Islet of Langerhans (tissue), 1 donor: ENCODE data around the gene SLC25A36.
"Not testable (repeated sequence)": the region's sequence is repeated elsewhere in the genome, so short reads cannot be mapped to it uniquely, and the experiment has no call there.

Experiments
- FAIRE-seq: peaks from one replicate; lab custom pipeline; 2011; peaks lifted over from hg19 to GRCh38; lab: Jason Lieb, UNC

The SLC25A36 gene

GRCh38 chr3:140931801-140932200, 9.8 kb upstream of the SLC25A36 start:
- no peak for FAIRE-seq

GRCh38 chr3:140933109-140933508, 8.5 kb upstream of the SLC25A36 start:
- no peak for FAIRE-seq

GRCh38 chr3:140933552-140933951, 8.1 kb upstream of the SLC25A36 start:
- no peak for FAIRE-seq

DNA sequence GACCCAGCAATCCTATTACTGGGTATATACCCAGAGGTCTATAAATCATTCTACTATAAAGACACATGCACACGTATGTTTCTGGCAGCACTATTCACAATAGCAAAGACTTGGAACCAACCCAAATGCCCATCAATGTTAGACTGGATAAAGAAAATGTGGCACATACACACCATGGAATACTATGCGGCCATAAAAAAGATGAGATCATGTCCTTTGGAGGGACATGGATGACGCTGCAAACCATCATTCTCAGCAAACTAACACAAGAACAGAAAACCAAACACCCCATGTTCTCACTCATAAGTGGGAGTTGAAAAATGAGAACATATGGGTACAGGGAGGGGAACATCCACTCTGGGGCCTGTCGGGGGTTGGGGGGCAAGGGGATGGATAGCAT, 2.3 kb upstream of the SLC25A36 start:
- FAIRE-seq, result not testable (repeated sequence)

DNA sequence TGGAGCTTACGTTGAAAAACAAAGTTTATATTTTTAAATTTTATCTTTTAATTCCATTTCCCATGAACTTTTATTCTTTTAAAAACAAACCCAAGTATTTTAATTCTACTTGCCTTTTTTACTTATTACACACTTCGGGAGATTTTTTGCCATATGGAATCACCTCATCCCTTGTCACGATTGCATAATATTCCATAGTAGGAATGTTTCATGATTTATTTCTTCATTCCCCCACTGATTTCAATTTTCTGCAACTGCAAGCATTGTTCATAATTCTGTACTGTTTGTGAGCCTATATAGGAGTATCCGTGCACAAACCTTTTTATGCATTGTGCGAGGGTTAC, 574 bp upstream of the SLC25A36 start:
- FAIRE-seq, result no peak

DNA sequence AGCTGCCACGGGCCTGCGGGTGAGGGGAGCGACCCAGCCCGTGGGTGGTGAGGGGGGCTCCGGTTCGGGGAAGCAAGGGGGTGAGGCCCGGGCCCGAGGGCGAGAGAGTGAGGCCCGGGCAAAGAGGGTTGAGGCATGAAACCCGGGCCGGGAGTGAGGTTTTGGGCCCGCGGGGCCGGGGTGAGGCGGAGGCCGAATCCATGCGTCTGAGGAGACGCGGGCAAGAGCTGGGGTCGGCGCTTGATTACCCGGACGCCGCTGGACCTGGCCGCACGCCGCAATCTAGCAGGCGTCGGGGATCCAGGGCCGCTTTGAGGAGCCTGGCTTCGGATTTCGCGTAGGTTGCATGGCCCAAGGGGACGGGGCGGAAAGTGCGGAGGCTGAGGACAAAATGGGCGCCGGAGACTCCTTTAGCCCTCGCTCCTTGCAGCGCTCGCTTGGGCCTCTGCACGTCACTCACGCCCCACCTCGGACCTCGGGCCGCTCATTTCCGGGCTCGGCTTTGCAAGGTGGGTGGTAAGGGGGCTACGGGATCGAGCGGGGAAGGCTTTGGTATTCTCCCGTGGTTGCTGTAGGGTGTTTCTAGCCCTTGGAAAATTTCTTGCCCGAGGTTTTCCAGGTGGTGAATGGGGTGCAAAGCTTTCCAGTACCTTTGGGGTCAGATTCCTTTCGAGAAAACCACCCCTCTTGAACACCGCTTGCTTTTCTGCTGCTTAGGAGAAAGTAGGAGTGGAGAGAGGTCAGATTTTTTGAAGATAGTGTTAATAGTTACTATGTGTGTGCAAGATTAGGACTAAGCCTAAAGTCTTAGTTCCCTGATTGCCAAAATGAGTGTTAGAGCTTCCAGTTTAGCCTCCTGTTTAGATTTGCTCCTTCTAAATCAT, 827 bp downstream of the SLC25A36 start:
- FAIRE-seq, result no peak

- no peak for FAIRE-seq
These were observed 2.3 kb downstream of the SLC25A36 start for GRCh38 chr3:140943781-140944552.

GRCh38 chr3:140948460-140949249, 7.0 kb downstream of the SLC25A36 start:
- FAIRE-seq, result no peak

- no peak for FAIRE-seq
These were observed 8.5 kb downstream of the SLC25A36 start for GRCh38 chr3:140950144-140950543.

DNA sequence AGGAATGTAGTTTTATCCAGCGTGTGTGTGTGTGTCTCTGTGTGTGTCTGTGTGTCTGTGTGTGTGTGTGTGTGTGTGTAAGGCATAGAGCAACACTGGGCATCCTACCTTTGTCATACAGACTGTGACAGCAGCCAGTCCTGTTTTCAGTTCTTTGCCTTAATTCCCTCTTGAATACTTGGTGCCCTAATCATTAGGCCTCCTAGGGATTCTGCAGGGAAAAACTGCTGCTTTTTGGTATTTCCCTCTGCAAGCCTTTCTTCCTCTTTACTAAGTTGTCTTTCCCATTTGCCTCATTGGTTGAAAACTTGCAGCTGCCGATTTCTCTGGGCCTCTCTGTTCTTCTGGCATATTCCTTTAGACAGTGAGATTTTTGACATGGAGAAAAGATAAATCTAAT, 9.2 kb downstream of the SLC25A36 start:
- FAIRE-seq, result no peak

GRCh38 chr3:140951750-140952149, 10.1 kb downstream of the SLC25A36 start:
- FAIRE-seq, result not testable (repeated sequence)

- peak; percentile 36 for FAIRE-seq
These were observed 11.7 kb downstream of the SLC25A36 start for GRCh38 chr3:140953028-140953960.

DNA sequence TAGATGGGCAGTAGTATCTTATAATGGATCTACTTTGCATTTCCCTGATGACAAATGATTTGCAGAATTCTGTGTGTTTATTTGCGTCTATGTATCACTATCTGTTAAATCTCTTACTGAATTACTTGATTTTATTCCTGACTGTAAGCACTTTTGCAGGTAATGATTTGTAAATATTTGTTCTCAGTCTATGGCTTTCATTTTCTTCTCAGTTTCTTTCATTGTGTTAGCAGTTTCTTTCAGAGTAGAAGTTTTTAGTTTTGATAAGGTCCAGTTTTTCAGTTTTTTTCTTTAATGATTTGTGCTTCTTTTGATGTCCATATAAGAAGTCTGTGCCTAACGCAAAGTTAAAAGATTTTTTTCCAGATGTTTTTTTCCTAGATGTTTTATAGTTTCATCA, 12.9 kb downstream of the SLC25A36 start:
- FAIRE-seq, result peak; percentile 76

DNA sequence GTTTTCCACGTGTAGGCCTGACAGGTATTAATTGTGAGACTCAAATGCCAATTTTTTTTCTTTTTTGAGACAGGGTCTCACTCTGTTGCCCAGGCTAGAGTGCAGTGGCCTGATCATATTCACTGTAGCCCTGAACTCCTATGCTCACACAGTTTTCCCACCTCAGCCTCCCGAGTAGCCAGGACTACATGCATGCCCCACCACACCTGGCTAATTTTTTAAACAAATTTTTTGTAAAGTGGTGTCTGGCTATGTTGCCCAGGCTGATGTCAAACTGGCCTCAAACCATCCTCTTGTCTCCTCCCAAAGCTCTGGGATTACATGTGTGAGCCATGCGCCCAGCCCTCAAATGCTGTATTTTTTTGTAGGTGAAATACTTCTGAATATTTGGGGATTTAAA, 14.0 kb downstream of the SLC25A36 start:
- FAIRE-seq, result no peak

GRCh38 chr3:140956058-140956835, 14.6 kb downstream of the SLC25A36 start:
- no peak for FAIRE-seq

DNA sequence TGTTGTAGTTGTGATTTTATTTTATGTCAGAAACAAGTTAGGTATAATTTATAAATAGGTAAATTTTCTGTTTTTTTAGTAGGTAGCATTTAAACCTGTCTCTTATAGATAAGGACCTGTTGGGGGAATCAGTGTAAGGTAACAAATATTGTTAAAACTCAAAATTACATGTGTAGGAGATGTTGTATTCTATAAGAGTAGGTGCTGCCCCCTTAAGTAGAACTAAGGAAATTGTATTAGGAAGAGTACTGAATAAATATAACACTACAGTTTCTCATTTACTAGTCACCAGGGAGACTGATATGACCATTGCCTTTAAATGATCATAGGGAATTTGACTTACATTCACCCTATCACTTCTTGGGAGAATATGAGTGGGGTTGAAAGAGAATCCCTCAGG, 31.2 kb downstream of the SLC25A36 start:
- FAIRE-seq, result peak; percentile 90

GRCh38 chr3:140974900-140975299, 33.3 kb downstream of the SLC25A36 start:
- no peak for FAIRE-seq

DNA sequence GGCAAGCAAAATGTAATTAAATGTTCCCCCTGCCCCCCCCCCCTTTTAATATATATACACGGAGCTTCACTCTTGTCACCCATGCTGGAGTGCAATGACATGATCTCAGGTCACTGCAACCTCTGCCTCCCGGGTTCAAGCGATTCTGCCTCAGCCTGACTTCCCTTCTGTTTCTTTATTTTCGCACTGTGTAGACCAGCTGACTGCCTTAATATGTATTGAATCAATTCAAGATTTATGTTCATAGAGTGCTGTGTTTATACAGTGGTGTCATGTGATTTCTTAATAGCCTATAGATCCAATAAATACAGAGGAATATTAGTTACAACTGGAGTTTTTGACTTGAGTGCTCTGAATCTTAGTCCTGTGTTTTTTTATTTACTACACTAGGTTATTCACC, 39.0 kb downstream of the SLC25A36 start:
- FAIRE-seq, result no peak

DNA sequence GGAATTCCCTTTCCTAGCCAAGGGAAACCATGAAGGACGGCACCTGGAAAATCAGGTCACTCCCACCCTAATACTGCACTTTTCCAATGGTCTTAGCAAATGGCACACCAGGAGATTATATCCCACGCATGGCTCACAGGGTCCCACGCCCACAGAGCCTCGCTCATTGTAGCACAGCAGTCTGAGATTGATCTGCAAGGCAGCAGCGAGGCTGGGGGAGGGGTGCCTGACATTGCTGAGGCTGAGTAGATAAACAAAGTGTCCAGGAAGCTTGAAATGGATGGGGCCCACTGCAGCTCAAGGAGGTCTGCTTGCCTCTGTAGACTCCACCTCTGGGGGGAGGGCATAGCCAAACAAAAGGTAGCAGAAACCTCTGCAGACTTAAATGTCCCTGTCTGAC, 46.2 kb downstream of the SLC25A36 start:
- FAIRE-seq, result not testable (repeated sequence)

- no peak for FAIRE-seq
These were observed 52.7 kb downstream of the SLC25A36 start for GRCh38 chr3:140994316-140994715.

GRCh38 chr3:140994861-140995260, 53.2 kb downstream of the SLC25A36 start:
- not testable (repeated sequence) for FAIRE-seq
